Retinal pigment epithelial cell (primary cell): Measurements from ENCODE around the gene THAP3.

Source experiments
- DNase-seq: peaks from one replicate; pipeline ENCODE4 v3.0.0-alpha.2; 2010; ENCODE audit warnings: low read depth
- H3K4me3 ChIP-seq: 2 replicates; pipeline ENCODE4 v1.5.1; 2011; ENCODE audit warnings: mild to moderate bottlenecking, low read length, control low read depth, moderate library complexity
- CTCF ChIP-seq: conservative IDR thresholded peaks from 2 replicates; pipeline ENCODE4 v1.5.1; 2011; ENCODE audit warnings: low read depth, low read length, control low read depth, inconsistent platforms

THAP3 gene

GRCh38 chr1:6668503-6668902 is 43.8 kb downstream of the THAP3 start:
- no peak for TF ChIP-seq CTCF
- no peak for DNase-seq

GRCh38 chr1:6672558-6672957 is 47.9 kb downstream of the THAP3 start:
- TF ChIP-seq CTCF = no peak
- no peak for DNase-seq
- no peak overlapping the region for H3K4me3 ChIP-seq

More at GRCh38 chr1:6668503-6668902, 43.8 kb downstream of the THAP3 start:
- H3K4me3 ChIP-seq = no peak overlapping the region

- no peak for DNase-seq
- TF ChIP-seq CTCF = no peak
- H3K4me3 ChIP-seq = no peak overlapping the region
Observed at GRCh38 chr1:6673816-6674398, 49.2 kb downstream of the THAP3 start.

GRCh38 chr1:6674771-6675170 is 50.1 kb downstream of the THAP3 start:
- no peak overlapping the region for H3K4me3 ChIP-seq
- no peak for TF ChIP-seq CTCF
- no peak for DNase-seq

- TF ChIP-seq CTCF = no peak
- no peak for DNase-seq
- no peak overlapping the region for H3K4me3 ChIP-seq
Observed at GRCh38 chr1:6675941-6676340, 51.3 kb downstream of the THAP3 start.
